Neural progenitor cell (in vitro differentiated cells): ENCODE measurements around the gene TMC8. TPM values are rescaled to one million over a fixed set of nuclear protein-coding genes. Genes with fewer than 3 reads are reported as not detected.

Source experiments
- DNase-seq: peaks from one replicate; pipeline ENCODE4 v3.0.0-alpha.2; 2016; ENCODE audit warnings: low spot score
- H2AFZ ChIP-seq: fragments of 200-600 bp; sonication (generic); replicated peaks from 2 replicates; pipeline ENCODE4 v1.6.1; 2016; ENCODE audit warnings: antibody characterized with exemption
- H3F3A ChIP-seq: fragments of 200-600 bp; sonication (generic); 2 replicates; pipeline ENCODE4 v1.6.1; 2016; ENCODE audit warnings: antibody characterized with exemption, low read depth
- H3K27ac ChIP-seq: fragments of 200-600 bp; sonication (generic); 2 replicates; pipeline ENCODE4 v1.5.1; 2016; ENCODE audit warnings: mild to moderate bottlenecking
- H3K27me3 ChIP-seq: fragments of 200-600 bp; sonication (generic); 2 replicates; pipeline ENCODE4 v1.6.1; 2016; ENCODE audit warnings: mild to moderate bottlenecking, moderate library complexity
- H3K36me3 ChIP-seq: fragments of 200-600 bp; sonication (generic); 2 replicates; pipeline ENCODE4 v1.5.1; 2016
- H3K4me1 ChIP-seq: fragments of 200-600 bp; sonication (generic); 2 replicates; pipeline ENCODE4 v1.6.1; 2016; ENCODE audit warnings: mixed run types
- H3K4me2 ChIP-seq: fragments of 200-600 bp; sonication (generic); 2 replicates; pipeline ENCODE4 v1.6.1; 2016
- H3K4me3 ChIP-seq: fragments of 200-600 bp; sonication (generic); 2 replicates; pipeline ENCODE4 v1.5.1; 2016
- H3K79me2 ChIP-seq: fragments of 200-600 bp; sonication (generic); 2 replicates; pipeline ENCODE4 v1.6.1; 2016; ENCODE audit warnings: low read depth
- H3K9ac ChIP-seq: fragments of 200-600 bp; sonication (generic); 2 replicates; pipeline ENCODE4 v1.6.1; 2016
- H3K9me3 ChIP-seq: fragments of 200-600 bp; sonication (generic); 2 replicates; pipeline ENCODE4 v1.5.1; 2016; ENCODE audit warnings: low read depth
- H4K20me1 ChIP-seq: fragments of 200-600 bp; sonication (generic); 2 replicates; pipeline ENCODE4 v1.6.1; 2016; ENCODE audit warnings: low read depth
- H3K27ac Mint-ChIP-seq: 3 replicates; pipeline ENCODE4 v1.8.0; 2021; ENCODE audit warnings: mixed read lengths
- H3K27me3 Mint-ChIP-seq: 2 replicates; pipeline ENCODE4 v1.8.0; 2022; ENCODE audit warnings: low read depth, mild to moderate bottlenecking, inconsistent platforms, moderate library complexity, mixed read lengths; ENCODE audit not compliant: insufficient read depth
- H3K36me3 Mint-ChIP-seq: 3 replicates; pipeline ENCODE4 v1.8.0; 2021; ENCODE audit warnings: mixed read lengths
- H3K4me1 Mint-ChIP-seq: 3 replicates; pipeline ENCODE4 v1.8.0; 2021; ENCODE audit warnings: mixed read lengths
- H3K4me3 Mint-ChIP-seq: 3 replicates; pipeline ENCODE4 v1.8.0; 2021; ENCODE audit warnings: mild to moderate bottlenecking, moderate library complexity, mixed read lengths
- H3K9me3 Mint-ChIP-seq: 3 replicates; pipeline ENCODE4 v1.8.0; 2020; ENCODE audit warnings: mixed read lengths
- CTCF ChIP-seq: fragments of 200-600 bp; sonication (generic); IDR thresholded peaks from 2 replicates; pipeline ENCODE4 v1.5.1; 2017; ENCODE audit warnings: antibody characterized with exemption, mild to moderate bottlenecking
- EZH2 ChIP-seq: fragments of 200-600 bp; sonication (generic); IDR thresholded peaks from 2 replicates; pipeline ENCODE4 v1.6.1; 2017; ENCODE audit warnings: antibody characterized with exemption, mild to moderate bottlenecking, moderate library complexity
- EZH2phosphoT487 ChIP-seq: fragments of 200-600 bp; sonication (generic); IDR thresholded peaks from 2 replicates; pipeline ENCODE4 v1.6.1; 2017; ENCODE audit warnings: antibody characterized with exemption
- total RNA-seq: library from RNA; depleted of rRNA; stranded (reverse); fragments of >200 nt; gene quantifications from 2 replicates; pipeline ENCODE4 v1.2.3, GENCODE V29; 2015; ENCODE audit warnings: low replicate concordance

TMC8 gene
- total RNA-seq, 1 donor from 2014 or later, result not detected

- no peak for TF ChIP-seq EZH2phosphoT487
- TF ChIP-seq CTCF, result no peak
- no peak for TF ChIP-seq EZH2
- DNase-seq, result no peak
- H3K36me3 ChIP-seq, result no peaks in the 10 kb centered on the region
- H3K36me3 Mint-ChIP-seq, result no peaks in the 10 kb centered on the region
- H3K4me2 ChIP-seq, result no peak overlapping the region
- peak overlapping the region; percentile 76 for H3K27ac Mint-ChIP-seq
- H2AFZ ChIP-seq, result no peak overlapping the region
- no peak overlapping the region for H3K4me3 ChIP-seq
- H4K20me1 ChIP-seq, result no peaks in the 10 kb centered on the region
- peaks cover 19% of the 10 kb centered on the region for H3F3A ChIP-seq
- H3K27me3 ChIP-seq, result peaks cover 13% of the 10 kb centered on the region
- no peaks in the 10 kb centered on the region for H3K9me3 ChIP-seq
- H3K9ac ChIP-seq, result no peak overlapping the region
- H3K27ac ChIP-seq, result no peak overlapping the region
- H3K79me2 ChIP-seq, result no peaks in the 10 kb centered on the region
- H3K9me3 Mint-ChIP-seq, result no peaks in the 10 kb centered on the region
- peaks cover 18% of the 10 kb centered on the region for H3K4me1 Mint-ChIP-seq
- H3K27me3 Mint-ChIP-seq, result peaks cover 9% of the 10 kb centered on the region
- H3K4me3 Mint-ChIP-seq, result no peak overlapping the region
- no peaks in the 10 kb centered on the region for H3K4me1 ChIP-seq
Observed at GRCh38 chr17:78143214-78144146, 12.9 kb downstream of the TMC8 start.

- Histone ChIP-seq H3K9me3 (no peaks in the 10 kb centered on the region), H3K36me3 (no peaks in the 10 kb centered on the region), H3F3A (peaks cover 14% of the 10 kb centered on the region), H3K9ac (no peak overlapping the region), H2AFZ (no peak overlapping the region), H3K4me1 (no peaks in the 10 kb centered on the region), H3K4me3 (no peak overlapping the region), H4K20me1 (no peaks in the 10 kb centered on the region), H3K4me2 (no peak overlapping the region), H3K27ac (no peak overlapping the region), H3K27me3 (peaks cover 13% of the 10 kb centered on the region), H3K79me2 (no peaks in the 10 kb centered on the region)
- H3K9me3 Mint-ChIP-seq, result no peaks in the 10 kb centered on the region
- TF ChIP-seq CTCF (no peak), EZH2phosphoT487 (no peak), EZH2 (no peak)
- no peak for DNase-seq
- peaks cover 9% of the 10 kb centered on the region for H3K27me3 Mint-ChIP-seq
- no peak overlapping the region for H3K4me3 Mint-ChIP-seq
- H3K36me3 Mint-ChIP-seq, result no peaks in the 10 kb centered on the region
- peak overlapping the region; percentile 69 for H3K27ac Mint-ChIP-seq
- peaks cover 21% of the 10 kb centered on the region for H3K4me1 Mint-ChIP-seq
Observed at GRCh38 chr17:78144147-78144719, 13.7 kb downstream of the TMC8 start.

- no peak overlapping the region for H3K9ac ChIP-seq
- no peak for TF ChIP-seq EZH2
- TF ChIP-seq CTCF, result no peak
- no peak for TF ChIP-seq EZH2phosphoT487
- H3K36me3 Mint-ChIP-seq, result no peaks in the 10 kb centered on the region
Observed at GRCh38 chr17:78144736-78145641, 14.4 kb downstream of the TMC8 start.

More at GRCh38 chr17:78144736-78145641, 14.4 kb downstream of the TMC8 start:
- H3K27ac Mint-ChIP-seq, result no peak overlapping the region
- H3K4me1 Mint-ChIP-seq, result peaks cover 21% of the 10 kb centered on the region
- DNase-seq, result no peak
- H3K27me3 Mint-ChIP-seq, result peaks cover 9% of the 10 kb centered on the region
- H3K9me3 Mint-ChIP-seq, result no peaks in the 10 kb centered on the region
- Histone ChIP-seq H2AFZ (no peak overlapping the region), H3K27ac (no peak overlapping the region), H3F3A (peaks cover 6% of the 10 kb centered on the region), H3K4me3 (no peak overlapping the region), H3K79me2 (no peaks in the 10 kb centered on the region), H3K4me1 (no peaks in the 10 kb centered on the region), H3K27me3 (peaks cover 13% of the 10 kb centered on the region), H3K4me2 (no peak overlapping the region), H4K20me1 (no peaks in the 10 kb centered on the region), H3K9me3 (no peaks in the 10 kb centered on the region), H3K36me3 (no peaks in the 10 kb centered on the region)
- H3K4me3 Mint-ChIP-seq, result no peak overlapping the region
